Measurements from ENCODE around the gene STON1. TPM values are rescaled to one million over a fixed set of nuclear protein-coding genes. Genes with fewer than 3 reads are reported as not detected.
A peak's percentile ranks its signal among the peaks of the same experiment; 100 is the strongest.
"Not testable (repeated sequence)": the region's sequence is repeated elsewhere in the genome, so short reads cannot be mapped to it uniquely, and the experiment has no call there.

STON1 gene
- total and polyA plus RNA-seq, 9 donors, result 8.8 to 12.9 (median 10.0) TPM

DNA sequence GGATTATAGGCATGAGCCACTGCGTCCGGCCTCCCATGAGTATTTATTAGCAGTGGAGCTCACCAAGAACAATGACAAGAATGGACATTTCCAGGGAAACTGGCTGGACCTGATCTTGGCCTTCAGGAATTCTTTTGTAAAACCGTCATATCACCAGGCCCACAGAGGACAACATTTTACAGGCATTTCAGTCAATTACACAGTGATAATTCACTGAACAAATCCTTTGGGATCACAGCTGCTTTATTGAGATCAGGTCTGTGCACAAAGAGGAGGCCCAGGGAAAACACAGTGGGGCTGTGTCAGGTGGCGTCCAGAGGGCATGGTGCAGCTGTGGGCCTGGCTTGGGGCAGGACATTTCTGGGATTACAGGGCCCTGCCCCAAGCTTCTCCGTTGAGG, 57.6 kb downstream of the STON1 start:
- H3K27ac ChIP-seq (ENCODE audit: low read length), result peak overlapping the region; percentile 23
- H3K27me3 ChIP-seq (ENCODE audit: control insufficient read depth, insufficient read depth, low read length), result no peaks in the 10 kb centered on the region
- no peak overlapping the region for H3K4me3 ChIP-seq (ENCODE audit: low read length)
- H3K4me1 ChIP-seq (ENCODE audit: control insufficient read depth, insufficient read depth, low read length), result peaks cover 21% of the 10 kb centered on the region
- H3K9me3 ChIP-seq (replicated peaks; ENCODE audit: control insufficient read depth, low read depth, low read length), result no peaks in the 10 kb centered on the region
- peak; percentile 68 for DNase-seq
- 46% methylated on average over 4 of the region's 5 CpGs for WGBS (ENCODE audit: insufficient coverage)
- H3K36me3 ChIP-seq (ENCODE audit: control insufficient read depth, insufficient read depth, low read length), result peaks cover 1% of the 10 kb centered on the region

DNA sequence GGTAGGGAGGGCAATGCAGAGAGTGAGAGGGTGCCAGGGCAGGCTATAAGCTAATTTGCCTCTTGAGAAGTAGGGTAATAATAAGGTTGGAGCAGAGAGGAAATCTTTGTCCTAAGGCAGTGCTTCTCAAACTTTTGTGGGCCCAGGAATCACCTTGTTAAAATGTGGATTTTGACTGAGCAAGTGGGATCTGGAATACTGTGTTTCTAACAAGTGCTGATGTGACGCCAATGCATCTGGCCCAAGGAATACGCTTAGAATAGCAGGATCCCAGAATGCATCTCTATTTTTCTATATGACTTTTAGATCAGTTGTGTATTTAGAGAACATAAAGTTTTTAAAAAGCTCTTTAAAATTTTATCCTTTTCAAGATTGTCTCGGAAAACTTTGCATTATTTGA, 58.0 kb downstream of the STON1 start:
- no peaks in the 10 kb centered on the region for H3K27me3 ChIP-seq (ENCODE audit: control insufficient read depth, insufficient read depth, low read length)
- H3K4me1 ChIP-seq (ENCODE audit: control insufficient read depth, insufficient read depth, low read length), result peaks cover 21% of the 10 kb centered on the region
- DNase-seq, result peak; percentile 71
- H3K27ac ChIP-seq (ENCODE audit: low read length), result peak overlapping the region; percentile 23
- no peaks in the 10 kb centered on the region for H3K36me3 ChIP-seq (ENCODE audit: control insufficient read depth, insufficient read depth, low read length)
- H3K4me3 ChIP-seq (ENCODE audit: low read length), result no peak overlapping the region
- no peaks in the 10 kb centered on the region for H3K9me3 ChIP-seq (replicated peaks; ENCODE audit: control insufficient read depth, low read depth, low read length)
- WGBS (ENCODE audit: insufficient coverage), result no CpG with 5 or more reads among the region's 3 CpGs

DNA sequence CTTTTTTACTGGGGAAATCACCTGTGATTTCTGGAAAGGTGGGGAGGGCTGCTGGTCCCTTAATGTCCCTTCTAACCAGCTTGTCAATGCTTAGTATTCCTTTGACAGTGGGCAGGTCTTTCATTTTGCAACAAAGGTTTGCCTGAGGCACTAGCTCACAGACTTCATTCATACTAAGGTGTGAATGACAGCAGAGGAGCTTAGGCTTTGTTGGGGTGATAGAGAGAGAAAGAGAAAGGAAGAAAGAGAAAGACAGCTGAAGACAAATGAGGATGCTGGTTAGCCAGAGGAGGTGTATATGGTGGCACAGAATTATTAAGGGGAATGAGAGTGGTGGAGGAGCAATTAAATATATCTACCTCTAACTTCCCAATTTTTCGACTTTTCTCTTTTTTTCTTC, 58.8 kb downstream of the STON1 start:
- no CpG with 5 or more reads among the region's 1 CpG for WGBS (ENCODE audit: insufficient coverage)
- H3K4me1 ChIP-seq (ENCODE audit: control insufficient read depth, insufficient read depth, low read length), result peaks cover 21% of the 10 kb centered on the region
- DNase-seq, result no peak
- H3K9me3 ChIP-seq (replicated peaks; ENCODE audit: control insufficient read depth, low read depth, low read length), result no peaks in the 10 kb centered on the region
- H3K27me3 ChIP-seq (ENCODE audit: control insufficient read depth, insufficient read depth, low read length), result no peaks in the 10 kb centered on the region
- H3K4me3 ChIP-seq (ENCODE audit: low read length), result no peak overlapping the region
- no peak overlapping the region for H3K27ac ChIP-seq (ENCODE audit: low read length)
- H3K36me3 ChIP-seq (ENCODE audit: control insufficient read depth, insufficient read depth, low read length), result no peaks in the 10 kb centered on the region

DNA sequence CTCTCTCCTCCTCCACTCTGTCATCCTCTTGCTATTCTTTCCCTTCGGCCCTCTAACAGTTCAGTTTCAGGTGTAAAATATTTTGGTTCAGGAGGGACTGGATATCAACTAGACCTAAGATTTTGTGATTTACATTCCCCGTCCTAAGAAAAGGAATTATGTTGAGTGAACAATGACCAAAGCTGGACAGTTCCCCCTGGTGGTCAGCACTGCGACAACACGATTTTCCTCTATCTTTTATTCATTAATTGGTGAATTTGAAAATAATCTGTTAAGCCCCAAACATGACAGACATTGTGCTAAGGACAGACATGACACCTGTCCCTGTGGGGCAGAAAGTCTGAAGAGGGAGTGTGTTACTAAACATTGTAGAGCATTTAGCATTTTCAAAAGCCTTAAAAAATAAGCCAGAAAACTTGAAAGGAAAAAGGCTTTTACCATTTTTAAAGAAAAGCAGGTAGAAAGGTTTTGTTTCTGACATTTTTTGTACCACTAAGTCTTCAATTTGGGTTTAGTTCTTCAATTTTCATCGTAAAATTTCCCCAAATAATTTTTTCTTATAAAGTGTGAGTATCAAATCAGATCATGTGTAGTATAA, 59.3 kb downstream of the STON1 start:
- Histone ChIP-seq H3K4me3 (ENCODE audit: low read length) (no peak overlapping the region), H3K36me3 (ENCODE audit: control insufficient read depth, insufficient read depth, low read length) (no peaks in the 10 kb centered on the region), H3K4me1 (ENCODE audit: control insufficient read depth, insufficient read depth, low read length) (peaks cover 21% of the 10 kb centered on the region), H3K27me3 (ENCODE audit: control insufficient read depth, insufficient read depth, low read length) (no peaks in the 10 kb centered on the region), H3K27ac (ENCODE audit: low read length) (no peak overlapping the region), H3K9me3 (replicated peaks; ENCODE audit: control insufficient read depth, low read depth, low read length) (no peaks in the 10 kb centered on the region)
- DNase-seq, result peak; percentile 61
- WGBS (ENCODE audit: insufficient coverage), result no CpG with 5 or more reads among the region's 5 CpGs

DNA sequence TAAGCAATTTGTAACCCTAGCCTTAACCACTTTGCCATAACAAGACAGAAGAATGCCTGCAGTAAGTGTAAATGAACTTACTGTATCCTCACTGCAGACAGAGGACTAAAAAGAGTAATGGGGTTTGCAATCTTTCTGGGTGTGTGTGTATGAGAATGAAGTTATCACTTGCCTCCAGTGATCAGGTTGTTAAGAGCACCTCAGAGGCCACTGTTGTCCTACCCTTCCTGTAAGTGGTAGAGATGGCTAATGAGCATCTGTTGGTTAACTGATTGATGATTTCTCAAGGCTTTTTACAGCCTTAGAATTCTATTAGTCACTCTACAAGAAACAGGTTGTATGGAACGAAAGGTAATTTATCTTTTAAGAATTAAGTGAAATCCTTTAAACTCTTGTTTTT, 60.1 kb downstream of the STON1 start:
- no peak for DNase-seq
- Histone ChIP-seq H3K9me3 (replicated peaks; ENCODE audit: control insufficient read depth, low read depth, low read length) (no peaks in the 10 kb centered on the region), H3K4me3 (ENCODE audit: low read length) (no peak overlapping the region), H3K4me1 (ENCODE audit: control insufficient read depth, insufficient read depth, low read length) (peaks cover 21% of the 10 kb centered on the region), H3K27me3 (ENCODE audit: control insufficient read depth, insufficient read depth, low read length) (no peaks in the 10 kb centered on the region), H3K27ac (ENCODE audit: low read length) (no peak overlapping the region), H3K36me3 (ENCODE audit: control insufficient read depth, insufficient read depth, low read length) (no peaks in the 10 kb centered on the region)
- whole genome bisulfite sequencing (ENCODE audit: insufficient coverage), result no CpG with 5 or more reads among the region's 1 CpG

DNA sequence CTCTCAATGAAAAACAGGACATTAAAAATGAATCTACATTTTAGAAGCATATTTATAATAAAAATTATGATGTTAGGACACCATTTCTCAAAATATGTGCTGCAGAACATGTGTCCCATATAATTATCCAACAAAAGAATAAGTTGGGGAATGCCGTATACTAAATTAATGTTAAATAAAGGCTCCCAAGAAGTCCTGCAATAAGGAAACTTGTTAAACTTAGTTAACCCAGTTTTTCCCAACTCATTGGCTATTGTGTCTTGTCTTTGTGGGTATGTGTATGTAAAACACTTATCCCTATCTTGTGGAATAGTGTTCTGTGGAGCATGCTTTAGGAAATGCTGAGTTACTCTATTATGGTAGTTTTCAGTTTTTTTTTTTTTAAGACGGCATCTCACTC, 62.1 kb downstream of the STON1 start:
- H3K27me3 ChIP-seq (ENCODE audit: control insufficient read depth, insufficient read depth, low read length), result no peaks in the 10 kb centered on the region
- H3K27ac ChIP-seq (ENCODE audit: low read length), result no peak overlapping the region
- peaks cover 8% of the 10 kb centered on the region for H3K4me1 ChIP-seq (ENCODE audit: control insufficient read depth, insufficient read depth, low read length)
- H3K9me3 ChIP-seq (replicated peaks; ENCODE audit: control insufficient read depth, low read depth, low read length), result no peaks in the 10 kb centered on the region
- WGBS (ENCODE audit: insufficient coverage), result no CpG with 5 or more reads among the region's 2 CpGs
- H3K4me3 ChIP-seq (ENCODE audit: low read length), result no peak overlapping the region
- H3K36me3 ChIP-seq (ENCODE audit: control insufficient read depth, insufficient read depth, low read length), result no peaks in the 10 kb centered on the region
- no peak for DNase-seq

DNA sequence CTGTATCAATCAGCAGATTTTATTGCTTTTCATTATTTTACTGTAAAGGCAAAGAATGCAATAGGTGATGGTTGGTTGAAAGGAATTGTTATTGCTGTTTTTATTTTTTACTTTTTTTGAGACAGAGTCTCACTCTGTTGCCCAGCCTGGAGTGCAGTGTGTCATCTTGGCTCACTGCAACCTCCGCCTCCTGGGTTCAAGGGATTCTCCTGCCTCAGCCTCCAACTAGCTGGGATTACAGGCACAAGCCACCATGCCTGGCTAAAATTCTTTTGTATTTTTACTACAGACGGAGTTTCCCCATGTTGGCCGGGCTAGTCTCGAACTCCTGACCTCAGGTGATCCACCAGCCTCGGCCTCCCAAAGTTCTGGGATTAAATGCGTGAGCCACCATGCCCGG, 66.8 kb downstream of the STON1 start:
- not testable (repeated sequence) for H3K27me3 ChIP-seq (ENCODE audit: control insufficient read depth, insufficient read depth, low read length); H3K9me3 ChIP-seq (replicated peaks; ENCODE audit: control insufficient read depth, low read depth, low read length); DNase-seq; H3K36me3 ChIP-seq (ENCODE audit: control insufficient read depth, insufficient read depth, low read length); H3K4me1 ChIP-seq (ENCODE audit: control insufficient read depth, insufficient read depth, low read length); H3K27ac ChIP-seq (ENCODE audit: low read length); H3K4me3 ChIP-seq (ENCODE audit: low read length)
- WGBS (ENCODE audit: insufficient coverage), result 98% methylated on average over 4 of the region's 7 CpGs

DNA sequence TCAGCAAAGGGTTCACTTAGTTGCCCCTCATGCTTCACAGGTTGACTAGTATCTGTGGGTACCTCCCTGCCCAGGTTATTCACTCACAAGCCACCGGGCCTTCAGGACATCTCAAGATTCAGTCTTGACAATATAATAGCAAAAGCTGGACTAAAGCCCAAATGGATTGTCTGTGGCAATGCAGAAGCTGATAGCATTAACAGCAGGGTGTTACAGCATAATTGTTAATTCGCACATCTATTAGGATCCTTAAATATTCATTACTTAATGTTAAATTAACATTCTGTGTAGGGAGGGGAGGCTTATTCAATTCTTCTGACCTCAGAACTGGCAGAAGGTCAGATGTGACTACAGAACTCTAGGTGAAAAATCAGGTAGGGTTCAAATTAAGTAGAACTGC, 67.5 kb downstream of the STON1 start:
- no peak overlapping the region for H3K27ac ChIP-seq (ENCODE audit: low read length)
- no peaks in the 10 kb centered on the region for H3K9me3 ChIP-seq (replicated peaks; ENCODE audit: control insufficient read depth, low read depth, low read length)
- H3K36me3 ChIP-seq (ENCODE audit: control insufficient read depth, insufficient read depth, low read length), result no peaks in the 10 kb centered on the region
- H3K4me1 ChIP-seq (ENCODE audit: control insufficient read depth, insufficient read depth, low read length), result no peaks in the 10 kb centered on the region
- no peak for DNase-seq
- WGBS (ENCODE audit: insufficient coverage), result no CpG with 5 or more reads among the region's 2 CpGs
- H3K27me3 ChIP-seq (ENCODE audit: control insufficient read depth, insufficient read depth, low read length), result no peaks in the 10 kb centered on the region
- no peak overlapping the region for H3K4me3 ChIP-seq (ENCODE audit: low read length)

DNA sequence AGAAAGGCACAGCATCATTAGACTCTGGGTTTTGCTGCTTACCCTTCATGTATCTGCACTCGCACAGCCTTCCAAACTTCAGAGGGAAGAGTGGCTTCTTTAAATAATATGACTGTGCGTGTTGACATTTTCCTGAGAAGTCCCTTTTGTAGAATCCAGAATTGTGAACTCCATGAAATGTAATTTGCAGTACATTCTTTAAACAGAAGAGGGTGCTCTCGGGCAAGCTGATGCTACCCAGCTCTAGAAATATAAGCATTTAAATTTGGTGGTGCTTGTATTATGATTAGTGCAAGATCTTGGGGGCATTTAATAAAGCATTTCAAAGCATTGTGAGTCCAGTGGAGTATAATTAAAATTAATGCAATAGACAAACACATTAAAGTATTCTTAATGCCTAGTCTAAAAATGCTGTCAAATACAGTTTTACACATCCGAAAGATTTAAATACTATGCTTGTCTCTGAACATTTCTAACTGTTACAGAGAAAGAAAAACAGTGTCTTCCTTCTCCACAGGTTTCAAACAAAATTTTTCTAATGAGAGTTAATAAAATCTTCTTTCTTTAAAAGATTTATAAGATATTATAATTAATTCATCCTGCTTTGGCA, 70.4 kb downstream of the STON1 start:
- DNase-seq, result peak; percentile 60
- no peaks in the 10 kb centered on the region for H3K27me3 ChIP-seq (ENCODE audit: control insufficient read depth, insufficient read depth, low read length)
- no CpG with 5 or more reads among the region's 4 CpGs for WGBS (ENCODE audit: insufficient coverage)
- H3K27ac ChIP-seq (ENCODE audit: low read length), result no peak overlapping the region
- no peak overlapping the region for H3K4me3 ChIP-seq (ENCODE audit: low read length)
- H3K4me1 ChIP-seq (ENCODE audit: control insufficient read depth, insufficient read depth, low read length), result no peaks in the 10 kb centered on the region
- peaks cover 3% of the 10 kb centered on the region for H3K36me3 ChIP-seq (ENCODE audit: control insufficient read depth, insufficient read depth, low read length)
- no peaks in the 10 kb centered on the region for H3K9me3 ChIP-seq (replicated peaks; ENCODE audit: control insufficient read depth, low read depth, low read length)

DNA sequence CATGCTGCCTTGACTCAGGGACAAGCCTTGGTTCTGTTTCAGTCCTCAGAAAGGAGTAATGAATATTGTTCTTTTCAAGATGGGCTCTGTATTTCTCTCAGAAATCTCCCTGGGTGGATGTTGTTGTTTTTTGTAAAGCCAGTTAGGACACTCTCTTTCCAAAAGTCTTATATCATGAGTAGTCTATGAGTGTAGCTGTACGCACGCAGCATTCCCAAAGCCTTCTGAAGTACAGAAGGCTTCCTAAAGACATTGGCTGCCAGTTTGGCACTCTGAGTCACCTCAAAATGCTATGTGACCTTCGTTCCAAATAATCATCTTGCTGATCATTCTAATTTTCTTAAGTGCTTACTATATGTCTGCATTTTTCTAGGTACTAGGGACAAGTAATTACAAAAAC, 71.0 kb downstream of the STON1 start:
- H3K4me1 ChIP-seq (ENCODE audit: control insufficient read depth, insufficient read depth, low read length), result no peaks in the 10 kb centered on the region
- no peaks in the 10 kb centered on the region for H3K9me3 ChIP-seq (replicated peaks; ENCODE audit: control insufficient read depth, low read depth, low read length)
- no peak for DNase-seq
- H3K36me3 ChIP-seq (ENCODE audit: control insufficient read depth, insufficient read depth, low read length), result peaks cover 3% of the 10 kb centered on the region
- WGBS (ENCODE audit: insufficient coverage), result no CpG with 5 or more reads among the region's 3 CpGs
- no peak overlapping the region for H3K27ac ChIP-seq (ENCODE audit: low read length)
- H3K4me3 ChIP-seq (ENCODE audit: low read length), result no peak overlapping the region
- no peaks in the 10 kb centered on the region for H3K27me3 ChIP-seq (ENCODE audit: control insufficient read depth, insufficient read depth, low read length)

DNA sequence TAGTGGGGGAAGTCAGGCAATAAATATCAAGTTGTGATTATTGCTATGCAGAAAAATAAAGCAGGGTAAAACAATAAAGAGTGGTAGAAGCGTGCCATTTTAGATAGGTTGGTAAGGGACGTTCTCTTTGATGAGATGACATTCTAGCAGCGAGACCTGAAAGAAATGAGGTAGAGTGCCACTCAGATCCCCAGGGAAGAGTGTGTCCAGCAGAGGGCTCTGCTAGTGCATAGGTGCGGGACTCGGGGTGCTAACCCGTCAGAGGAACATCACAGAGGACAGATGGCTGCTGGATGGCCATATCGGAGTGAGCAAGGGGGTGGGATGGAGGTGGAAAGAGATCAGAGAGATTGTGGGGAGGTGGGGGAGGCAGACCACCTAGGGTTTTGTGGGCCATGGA, 71.4 kb downstream of the STON1 start:
- no peak for DNase-seq
- Histone ChIP-seq H3K27ac (ENCODE audit: low read length) (no peak overlapping the region), H3K36me3 (ENCODE audit: control insufficient read depth, insufficient read depth, low read length) (peaks cover 3% of the 10 kb centered on the region), H3K4me3 (ENCODE audit: low read length) (no peak overlapping the region), H3K9me3 (replicated peaks; ENCODE audit: control insufficient read depth, low read depth, low read length) (no peaks in the 10 kb centered on the region), H3K27me3 (ENCODE audit: control insufficient read depth, insufficient read depth, low read length) (no peaks in the 10 kb centered on the region), H3K4me1 (ENCODE audit: control insufficient read depth, insufficient read depth, low read length) (no peaks in the 10 kb centered on the region)
- 71% methylated on average over 7 of the region's 7 CpGs for WGBS (ENCODE audit: insufficient coverage)

Measured in muscle of leg (tissue), 11 donors.